HG02870 (cell line): ENCODE results near the gene INPP4B.
"Not testable (repeated sequence)": the region's sequence is repeated elsewhere in the genome, so short reads cannot be mapped to it uniquely, and the experiment has no call there.

Experiments
- ATAC-seq: cut with Tn5 transposase; IDR thresholded peaks from one replicate; pipeline ENCODE4 v1.9.1; 2021; ENCODE audit warnings: mild to moderate bottlenecking, moderate library complexity; ENCODE audit not compliant: unreplicated experiment

INPP4B gene

GRCh38 chr4:142826503-142827241, 19.4 kb downstream of the INPP4B start:
- ATAC-seq, result no peak

- ATAC-seq, result no peak
Measured at GRCh38 chr4:142824368-142824767, 21.7 kb downstream of the INPP4B start.

GRCh38 chr4:142823796-142824195, 22.3 kb downstream of the INPP4B start:
- no peak for ATAC-seq

- ATAC-seq, result no peak
Measured at GRCh38 chr4:142818476-142818875, 27.6 kb downstream of the INPP4B start.

GRCh38 chr4:142818031-142818430, 28.1 kb downstream of the INPP4B start:
- no peak for ATAC-seq

GRCh38 chr4:142817442-142817841, 28.7 kb downstream of the INPP4B start:
- ATAC-seq, result no peak

GRCh38 chr4:142815834-142816233, 30.3 kb downstream of the INPP4B start:
- ATAC-seq, result no peak

GRCh38 chr4:142813388-142813787, 32.7 kb downstream of the INPP4B start:
- no peak for ATAC-seq

GRCh38 chr4:142812091-142812490, 34.0 kb downstream of the INPP4B start:
- no peak for ATAC-seq

- no peak for ATAC-seq
Measured at GRCh38 chr4:142811034-142811433, 35.1 kb downstream of the INPP4B start.

- ATAC-seq, result no peak
Measured at GRCh38 chr4:142809559-142809958, 36.5 kb downstream of the INPP4B start.

GRCh38 chr4:142803879-142804278, 42.2 kb downstream of the INPP4B start:
- not testable (repeated sequence) for ATAC-seq

- ATAC-seq, result no peak
Measured at GRCh38 chr4:142801966-142802365, 44.1 kb downstream of the INPP4B start.

GRCh38 chr4:142781114-142781513, 65.0 kb downstream of the INPP4B start:
- no peak for ATAC-seq

- ATAC-seq, result no peak
Measured at GRCh38 chr4:142778900-142779299, 67.2 kb downstream of the INPP4B start.

- no peak for ATAC-seq
Measured at GRCh38 chr4:142778430-142778829, 67.7 kb downstream of the INPP4B start.

GRCh38 chr4:142777045-142777743, 68.9 kb downstream of the INPP4B start:
- no peak for ATAC-seq

GRCh38 chr4:142776026-142776425, 70.1 kb downstream of the INPP4B start:
- ATAC-seq, result no peak

GRCh38 chr4:142773505-142773904, 72.6 kb downstream of the INPP4B start:
- no peak for ATAC-seq

GRCh38 chr4:142762280-142762679, 83.8 kb downstream of the INPP4B start:
- no peak for ATAC-seq

- ATAC-seq, result no peak
Measured at GRCh38 chr4:142752202-142752786, 93.8 kb downstream of the INPP4B start.
